GM21360 (cell line): ENCODE data around the gene P3H4.
"Not testable (repeated sequence)": the region's sequence is repeated elsewhere in the genome, so short reads cannot be mapped to it uniquely, and the experiment has no call there.

Source experiments
- ATAC-seq: cut with Tn5 transposase; IDR thresholded peaks from one replicate; pipeline ENCODE4 v1.9.1; 2021; ENCODE audit warnings: mild to moderate bottlenecking, moderate library complexity; ENCODE audit not compliant: unreplicated experiment

The P3H4 gene

GRCh38 chr17:41811549-41812380, at the start of gene P3H4:
TSS of gene P3H4 (minus strand) at chr17:41811949. CDS start at chr17:41811915, 34 bp downstream.
- no peak for ATAC-seq

- ATAC-seq: no peak
Observed at GRCh38 chr17:41860254-41860931, 48.6 kb upstream of the P3H4 start.

DNA sequence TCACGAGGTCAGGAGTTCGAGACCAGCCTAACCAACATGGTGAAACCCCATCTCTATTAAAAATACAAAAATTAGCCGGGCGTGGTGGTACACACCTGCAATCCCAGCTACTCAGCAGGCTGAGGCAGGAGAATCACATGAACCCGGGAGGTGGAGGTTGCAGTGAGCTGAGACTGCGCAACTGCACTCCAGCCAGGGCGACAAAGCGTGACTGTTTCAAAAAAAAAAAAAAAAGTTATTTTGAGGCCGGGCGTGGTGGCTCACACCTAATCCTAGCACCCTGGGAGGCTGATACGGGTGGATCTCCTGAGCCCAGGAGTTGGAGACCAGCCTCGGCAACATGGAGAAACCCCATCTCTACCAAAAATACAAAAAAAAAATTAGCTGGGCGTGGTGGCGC, 39.6 kb upstream of the P3H4 start:
- ATAC-seq: not testable (repeated sequence)

GRCh38 chr17:41849251-41849990, 37.7 kb upstream of the P3H4 start:
- no peak for ATAC-seq

- no peak for ATAC-seq
Observed at GRCh38 chr17:41848788-41849187, 37.0 kb upstream of the P3H4 start.

- ATAC-seq: no peak
Observed at GRCh38 chr17:41844971-41845370, 33.2 kb upstream of the P3H4 start.

GRCh38 chr17:41840781-41841180, 29.0 kb upstream of the P3H4 start:
- not testable (repeated sequence) for ATAC-seq

- not testable (repeated sequence) for ATAC-seq
Observed at GRCh38 chr17:41839448-41839847, 27.7 kb upstream of the P3H4 start.

- ATAC-seq: no peak
Observed at GRCh38 chr17:41837761-41838538, 26.2 kb upstream of the P3H4 start, which contains the start of gene KLHL10. TSS of gene KLHL10 (plus strand) at chr17:41837825. CDS start at chr17:41837933, 108 bp downstream.

DNA sequence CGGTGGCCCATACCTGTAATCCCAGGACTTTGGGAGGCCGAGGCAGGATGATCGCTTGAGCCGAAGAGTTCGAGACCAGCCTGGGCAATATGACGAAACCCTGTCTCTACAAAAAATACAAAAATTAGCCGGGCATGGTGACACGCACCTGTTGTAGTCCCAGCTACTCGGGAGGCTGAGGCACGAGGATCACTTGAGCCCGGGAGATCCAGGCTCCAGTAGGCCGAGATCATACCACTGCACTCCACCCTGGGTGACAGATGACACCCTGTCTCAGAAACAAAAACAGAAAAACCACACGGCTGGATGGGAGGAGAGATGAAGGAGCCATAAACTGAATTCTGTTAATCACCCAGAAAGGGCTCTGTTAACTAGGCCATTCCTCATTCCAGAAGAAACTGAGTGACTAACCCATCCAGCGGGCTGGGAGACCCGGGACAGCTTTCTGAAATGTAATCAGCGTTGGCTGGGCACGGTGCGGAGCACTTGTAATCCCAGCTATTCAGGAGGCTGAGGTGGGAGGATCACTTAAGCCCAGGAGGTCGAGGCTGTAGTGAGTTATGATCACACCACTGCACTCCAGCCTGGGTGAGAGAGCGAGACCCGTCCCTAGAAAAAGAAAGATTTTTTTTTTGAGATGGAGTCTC, 24.9 kb upstream of the P3H4 start:
- ATAC-seq: no peak

DNA sequence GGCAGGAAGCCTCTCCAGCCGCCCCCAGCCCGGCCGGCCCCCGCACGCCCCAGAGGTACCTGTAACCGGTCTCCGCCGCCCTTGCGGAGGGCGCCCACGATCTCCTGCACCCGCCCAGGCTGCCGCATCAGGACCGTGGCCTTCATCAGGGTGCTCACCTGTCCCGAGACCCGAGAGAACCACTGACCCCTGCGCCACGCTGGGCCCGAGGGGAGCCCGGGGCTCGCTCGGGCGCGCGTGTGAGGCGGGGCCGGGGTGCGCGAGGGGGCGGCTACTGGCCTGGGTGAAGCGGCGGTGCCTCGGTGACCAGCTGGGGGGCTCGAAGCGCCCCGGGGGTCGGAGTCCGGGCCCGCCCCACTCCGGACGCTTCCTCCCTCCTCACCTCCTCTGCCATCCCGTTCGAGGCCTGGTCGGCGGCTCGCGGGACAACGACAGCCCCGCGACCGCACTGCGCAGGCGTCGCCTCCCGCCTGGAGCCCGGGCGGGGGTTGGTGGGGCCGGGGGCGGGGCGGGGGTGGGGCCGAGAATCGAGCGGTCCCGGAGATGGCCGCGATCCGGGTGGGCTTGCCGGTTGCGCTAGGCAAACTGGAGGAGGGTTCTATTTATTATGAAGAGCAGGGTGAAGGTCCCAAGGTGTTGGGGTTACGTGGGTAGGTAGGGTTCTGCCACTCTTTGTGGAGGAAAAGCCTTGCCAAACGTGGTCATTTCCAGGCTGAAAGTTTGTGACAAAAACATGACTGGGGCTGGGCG, 24.2 kb upstream of the P3H4 start, which contains the start of gene NT5C3B:
Gene NT5C3B (minus strand): TSS at position 433 of the 750 bp plus-strand sequence. CDS start 39 bp downstream, at position 394.
- no peak for ATAC-seq

- ATAC-seq: no peak
Observed at GRCh38 chr17:41835214-41835799, 23.6 kb upstream of the P3H4 start.

DNA sequence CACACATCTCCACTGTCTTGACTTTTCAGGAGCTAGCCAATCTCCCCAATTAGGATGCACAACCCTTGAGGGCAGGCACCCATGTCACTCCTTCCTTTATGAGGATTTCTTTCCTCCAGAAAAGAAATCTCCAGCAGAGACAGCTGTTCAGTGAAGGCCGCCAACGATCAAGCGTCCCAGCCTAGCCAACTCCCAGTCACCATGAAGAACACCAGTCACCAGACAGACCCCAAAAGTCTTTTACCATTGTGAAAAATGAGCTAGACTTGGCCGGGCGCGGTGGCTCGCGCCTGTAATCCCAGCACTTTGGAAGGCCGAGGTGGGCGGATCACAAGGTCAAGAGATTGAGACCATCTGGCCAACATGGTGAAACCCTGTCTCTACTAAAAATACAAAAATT, 18.2 kb upstream of the P3H4 start:
- not testable (repeated sequence) for ATAC-seq

DNA sequence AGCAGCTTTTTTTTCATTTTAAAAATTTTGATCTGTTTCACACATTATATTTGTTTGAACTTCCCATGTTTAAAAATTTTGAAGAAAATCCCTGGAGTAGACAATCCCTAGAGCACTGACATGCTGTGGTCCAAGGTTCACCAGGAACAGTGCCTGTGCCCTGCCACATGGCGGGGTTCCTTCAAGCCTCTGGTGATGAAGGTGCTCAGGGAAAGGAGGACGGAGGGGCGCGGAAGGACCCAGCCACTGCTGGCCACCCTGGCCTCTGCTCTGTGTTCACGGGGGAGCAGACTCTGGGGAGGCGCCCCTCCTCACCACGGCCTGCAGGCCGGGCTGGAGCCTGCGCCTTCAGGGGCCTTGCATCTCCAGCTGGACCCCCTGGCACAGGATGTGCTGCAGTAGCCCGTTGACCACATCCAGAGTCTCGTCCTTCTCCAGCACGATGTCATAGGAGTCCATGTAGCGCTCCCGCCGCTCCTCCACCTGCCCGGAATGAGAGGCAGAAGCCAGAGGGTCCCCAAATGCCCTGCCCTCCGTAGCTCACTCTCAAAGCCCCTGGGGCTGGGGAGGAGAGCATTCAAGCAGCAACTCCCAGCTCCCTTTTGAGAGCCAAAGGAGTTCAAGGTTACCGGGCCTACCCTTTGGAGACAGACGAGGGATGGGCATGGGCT, 13.6 kb upstream of the P3H4 start:
- no peak for ATAC-seq

DNA sequence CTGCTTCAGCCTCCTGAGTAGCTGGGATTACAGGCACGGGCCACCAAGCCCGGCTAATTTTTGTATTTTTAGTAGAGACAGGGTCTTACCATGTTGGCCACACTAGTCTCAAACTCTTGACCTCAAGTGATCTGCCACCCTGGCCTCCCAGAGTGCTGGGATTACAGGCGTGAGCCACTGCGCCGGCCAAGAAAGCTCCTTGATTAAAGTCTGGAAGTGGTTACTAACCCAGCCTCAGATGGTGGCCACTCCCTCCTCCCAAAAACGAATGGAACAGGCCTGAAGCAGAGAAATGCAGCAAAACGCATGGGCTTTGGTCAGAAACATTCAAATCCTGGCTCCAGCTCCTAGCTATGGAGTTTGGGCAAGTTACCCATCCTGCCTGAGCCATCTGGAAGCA, 12.3 kb upstream of the P3H4 start:
- no peak for ATAC-seq

DNA sequence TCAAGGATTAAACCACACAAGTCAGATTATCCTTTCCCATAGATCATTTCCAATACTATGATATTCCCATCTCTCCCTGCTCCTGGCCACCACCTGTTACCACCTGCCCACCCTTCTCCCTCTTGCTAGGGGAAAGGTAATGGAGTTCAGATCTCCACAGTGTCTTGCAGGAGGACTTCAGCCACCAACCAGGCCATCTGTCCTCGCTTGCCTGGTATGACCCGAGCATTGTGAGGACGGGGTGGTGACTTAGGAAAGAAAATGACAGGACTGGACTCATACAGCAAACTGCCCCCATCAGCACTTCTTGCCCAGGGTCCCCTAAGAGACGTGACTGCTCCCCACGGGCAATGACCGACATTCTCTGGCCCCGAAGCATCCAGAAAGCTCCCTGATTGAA, 11.8 kb upstream of the P3H4 start:
- ATAC-seq: no peak

DNA sequence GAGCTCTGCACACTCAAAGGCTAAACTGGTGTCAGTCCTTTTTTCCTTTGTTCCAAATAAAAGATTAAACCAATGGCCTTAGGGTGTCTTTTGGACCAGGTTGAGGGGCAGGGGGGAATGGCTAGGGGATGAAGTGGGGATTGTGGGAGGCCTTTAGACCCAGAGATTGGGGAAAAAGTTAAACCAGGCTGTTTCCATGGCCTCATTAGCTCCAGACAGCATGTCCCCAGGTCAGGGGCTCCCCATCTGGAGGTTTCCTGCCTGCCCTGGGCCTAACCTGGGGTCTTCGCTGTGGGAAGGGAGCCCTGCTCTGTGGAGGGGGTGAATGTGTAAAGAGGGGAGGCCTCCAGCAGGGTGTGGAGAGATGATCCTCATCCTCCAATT, 11.4 kb upstream of the P3H4 start:
- ATAC-seq: no peak
